ENCODE results near the gene PRKCD. TPM values are rescaled to one million over a fixed set of nuclear protein-coding genes. Genes with fewer than 3 reads are reported as not detected.

The PRKCD gene
- total and polyA plus RNA-seq, 11 donors: 5.3 to 44.5 (median 11.6) TPM

- H3K9me3 ChIP-seq: no peaks in the 10 kb centered on the region
- TF ChIP-seq POLR2A (IDR thresholded peaks at IDR 0.05) (no peak), CTCF (IDR thresholded peaks at IDR 0.05) (no peak)
- no peak for ATAC-seq
- DNase-seq: no peak
- no peaks in the 10 kb centered on the region for H3K36me3 ChIP-seq
- intact Hi-C loops (cut with DNase I): no loop called here
- no peaks in the 10 kb centered on the region for H3K27me3 ChIP-seq
- no peak overlapping the region for H3K27ac ChIP-seq
- WGBS, 4 donors: 88 to 94% (median 92%) methylated on average over 4 of the region's 4 CpGs
- no peak overlapping the region for H3K4me3 ChIP-seq
- H3K4me1 ChIP-seq: peaks cover 0 to 34% (median 8%) of the 10 kb centered on the region in 12 donors
These were observed 23.1 kb upstream of the PRKCD start for GRCh38 chr3:53137835-53138446.

- no peak for DNase-seq
- H3K4me1 ChIP-seq: peaks cover 0 to 43% (median 6%) of the 10 kb centered on the region in 12 donors
- H3K9me3 ChIP-seq: no peaks in the 10 kb centered on the region
- ATAC-seq: no peak
- peak overlapping the region in 1 of 12 donors; percentile 12 for H3K27ac ChIP-seq
- no peaks in the 10 kb centered on the region for H3K36me3 ChIP-seq
- H3K4me3 ChIP-seq: no peak overlapping the region
- intact Hi-C loops (cut with DNase I): no loop called here
- H3K27me3 ChIP-seq: no peaks in the 10 kb centered on the region
- 45 to 58% (median 47%) methylated on average over 6 of the region's 6 CpGs for WGBS, 4 donors
- TF ChIP-seq POLR2A (IDR thresholded peaks at IDR 0.05) (no peak), CTCF (IDR thresholded peaks at IDR 0.05) (no peak)
These were observed 20.8 kb upstream of the PRKCD start for GRCh38 chr3:53139906-53140846.

GRCh38 chr3:53140847-53141845 lies 19.9 kb upstream of the PRKCD start:
- DNase-seq (no peak), ATAC-seq (peak in 3 of 4 donors; percentile 34 to 62 (median 48))
- H3K4me1 ChIP-seq: peaks cover 0 to 43% (median 6%) of the 10 kb centered on the region in 12 donors
- no peak overlapping the region for H3K4me3 ChIP-seq
- WGBS, 4 donors: 71 to 80% (median 77%) methylated on average over 6 of the region's 6 CpGs
- H3K36me3 ChIP-seq: no peaks in the 10 kb centered on the region
- TF ChIP-seq CTCF (IDR thresholded peaks at IDR 0.05): no peak
- no peak for TF ChIP-seq POLR2A (IDR thresholded peaks at IDR 0.05)
- peak overlapping the region in 1 of 12 donors; percentile 62 for H3K27ac ChIP-seq
- intact Hi-C loops (cut with DNase I): no loop called here
- no peaks in the 10 kb centered on the region for H3K9me3 ChIP-seq
- H3K27me3 ChIP-seq: no peaks in the 10 kb centered on the region
